HG03439 (cell line): ENCODE data around the gene HPS5.

Experiments
- ATAC-seq: cut with Tn5 transposase; IDR thresholded peaks from one replicate; pipeline ENCODE4 v1.9.1; 2021; ENCODE audit warnings: mild to moderate bottlenecking, moderate library complexity; ENCODE audit not compliant: unreplicated experiment

The HPS5 gene

DNA sequence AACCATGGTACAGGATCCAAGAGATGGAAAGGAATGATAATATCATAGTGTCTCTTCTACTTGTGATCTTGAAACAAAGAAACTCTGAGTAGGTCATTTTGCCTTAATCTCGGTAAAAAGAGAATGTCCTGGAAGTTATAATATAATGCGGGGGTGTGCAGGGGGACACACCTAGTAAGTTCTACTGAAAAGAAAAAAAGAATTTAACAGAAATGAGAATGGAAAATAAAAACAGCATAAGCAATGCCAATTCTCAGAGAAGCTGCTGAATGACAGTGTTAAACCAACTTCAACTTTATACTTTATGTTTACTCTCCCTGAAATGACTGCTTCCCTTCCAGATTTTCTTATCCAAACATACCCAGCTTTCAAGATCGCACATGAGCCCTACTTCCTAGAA, 2.0 kb downstream of the HPS5 start:
- no peak for ATAC-seq

GRCh38 chr11:18317551-18317950, 4.4 kb downstream of the HPS5 start:
- no peak for ATAC-seq

GRCh38 chr11:18315893-18316292, 6.0 kb downstream of the HPS5 start:
- no peak for ATAC-seq

DNA sequence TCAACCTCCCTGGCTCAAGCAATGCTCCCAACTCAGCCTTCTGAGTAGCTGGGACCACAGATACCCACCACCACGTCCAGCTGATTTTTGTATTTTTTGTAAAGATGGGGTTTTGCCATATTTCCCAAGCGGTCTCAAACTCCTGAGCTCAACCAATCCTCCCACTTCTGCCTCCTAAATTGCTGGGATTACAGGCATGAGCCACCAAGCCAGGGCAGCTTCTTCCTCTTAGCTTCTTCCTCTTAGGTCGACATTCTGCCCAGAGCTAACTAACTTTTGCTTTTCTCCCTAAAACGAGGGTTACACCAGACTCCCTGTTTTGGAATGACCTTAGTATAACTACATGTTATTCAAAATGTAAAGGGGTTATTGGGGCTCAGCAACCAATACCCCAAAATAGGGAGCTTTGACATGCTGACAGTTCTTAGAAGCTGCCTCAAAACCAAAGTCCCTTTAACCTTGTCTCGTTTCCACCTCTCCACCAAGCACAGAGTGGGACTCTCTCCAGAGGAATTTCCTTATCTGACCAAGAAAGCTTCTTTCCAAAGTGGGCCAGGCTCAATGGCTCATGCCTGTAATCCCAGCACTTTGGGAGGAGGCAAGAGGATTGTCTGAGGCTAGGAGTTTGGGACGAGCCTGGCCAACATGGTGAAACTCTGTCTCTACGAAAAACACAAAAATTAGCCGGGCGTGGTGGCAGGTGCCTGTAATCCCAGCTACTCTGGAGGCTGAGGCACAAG, 7.0 kb downstream of the HPS5 start:
- no peak for ATAC-seq

GRCh38 chr11:18313965-18314763, 7.8 kb downstream of the HPS5 start:
- no peak for ATAC-seq

GRCh38 chr11:18312663-18313420, 9.1 kb downstream of the HPS5 start:
- ATAC-seq: no peak

GRCh38 chr11:18312012-18312411, 9.9 kb downstream of the HPS5 start:
- ATAC-seq: no peak

GRCh38 chr11:18310800-18311340, 11.1 kb downstream of the HPS5 start:
- no peak for ATAC-seq

- no peak for ATAC-seq
Measured at GRCh38 chr11:18309691-18310090, 12.2 kb downstream of the HPS5 start.

- ATAC-seq: no peak
Measured at GRCh38 chr11:18308242-18308641, 13.7 kb downstream of the HPS5 start.

DNA sequence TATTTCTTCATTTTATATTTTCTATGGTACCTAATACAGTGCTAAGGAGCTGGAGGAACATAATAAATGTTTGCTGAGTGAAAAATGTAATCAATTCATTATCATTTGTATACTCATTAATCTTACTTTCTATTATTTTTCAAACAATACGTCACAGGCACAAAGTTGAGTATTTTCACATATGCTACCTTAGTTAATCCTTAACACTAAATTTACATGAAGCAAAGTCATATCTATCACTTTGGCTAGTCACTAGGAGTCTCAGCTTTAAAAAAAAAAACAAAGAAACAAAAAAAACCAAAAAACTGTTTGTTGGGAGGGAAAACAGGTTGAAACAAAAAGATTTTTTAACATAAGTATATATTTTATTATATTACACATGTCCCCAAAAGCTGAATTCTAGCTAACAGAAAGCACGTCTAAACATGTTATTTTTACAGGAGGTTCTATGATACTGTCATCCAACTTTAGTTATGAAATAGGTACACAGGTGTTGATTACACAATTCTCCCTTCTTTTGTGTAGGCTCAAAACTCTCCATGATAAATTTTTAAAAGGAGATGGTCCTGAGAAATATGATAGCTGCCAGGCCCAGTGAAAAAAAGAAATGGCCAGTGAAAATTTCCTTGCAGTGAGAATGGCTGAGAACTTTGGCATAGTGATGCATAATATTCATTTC, 14.3 kb downstream of the HPS5 start:
- ATAC-seq: no peak

GRCh38 chr11:18304745-18305144, 17.2 kb downstream of the HPS5 start:
- no peak for ATAC-seq

GRCh38 chr11:18299721-18300120, 22.2 kb downstream of the HPS5 start:
- no peak for ATAC-seq

DNA sequence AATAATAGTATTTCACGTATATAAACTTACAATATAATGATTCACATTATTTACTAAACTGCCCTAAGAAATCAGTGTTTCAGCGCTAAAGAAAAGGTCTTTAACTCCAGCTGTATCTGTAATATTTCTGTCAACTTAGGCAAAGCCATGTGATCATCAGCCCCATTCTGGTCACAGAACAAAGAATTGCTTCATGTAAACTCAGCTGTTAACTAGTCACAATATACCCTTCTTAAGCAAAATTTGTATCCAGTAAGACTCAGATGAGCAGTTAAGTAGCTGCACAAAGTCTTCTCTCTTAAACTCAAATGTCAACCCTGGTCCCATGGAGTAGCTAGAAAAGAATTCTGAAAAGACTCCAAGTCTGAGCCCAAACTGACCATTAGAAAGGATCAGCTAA, 26.6 kb downstream of the HPS5 start:
- ATAC-seq: no peak

DNA sequence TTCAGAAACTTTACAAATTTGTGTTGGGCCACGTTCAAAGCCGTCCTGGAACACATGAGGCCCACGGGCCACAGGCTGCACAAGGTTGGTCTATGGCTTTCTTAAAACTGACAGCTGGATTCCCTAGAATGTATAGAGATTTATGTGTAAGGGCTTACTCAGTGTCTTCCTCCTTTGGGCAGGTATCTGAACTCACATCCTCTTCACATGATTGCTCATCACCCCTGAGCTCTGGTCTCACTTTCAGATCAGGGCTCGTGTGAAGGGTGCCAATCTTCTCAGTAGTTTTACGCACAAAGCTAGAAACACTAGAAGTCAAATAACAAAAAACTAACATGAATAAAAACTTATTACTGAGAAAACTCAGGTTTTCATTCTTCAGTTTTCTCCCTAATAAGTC, 27.1 kb downstream of the HPS5 start:
- ATAC-seq: no peak

DNA sequence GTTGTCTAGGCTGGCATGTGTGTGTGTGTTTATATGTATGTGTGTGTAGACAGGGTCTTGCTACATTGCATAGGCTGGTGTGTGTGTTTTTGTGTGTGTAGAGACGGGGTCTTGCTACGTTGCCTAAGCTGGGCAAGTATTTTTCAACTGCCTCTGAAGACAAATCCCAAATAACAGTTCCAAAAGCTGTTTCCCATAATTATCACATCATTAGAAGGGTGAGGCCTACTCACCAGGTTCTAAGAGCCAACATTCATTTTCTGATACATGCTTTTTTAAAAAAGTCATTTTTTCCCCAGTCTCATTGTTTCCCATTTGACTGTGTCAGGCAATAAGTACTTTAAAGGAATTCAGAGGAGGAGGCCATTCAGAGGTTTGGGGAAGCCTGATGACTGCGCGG, 33.0 kb downstream of the HPS5 start:
- ATAC-seq: no peak

DNA sequence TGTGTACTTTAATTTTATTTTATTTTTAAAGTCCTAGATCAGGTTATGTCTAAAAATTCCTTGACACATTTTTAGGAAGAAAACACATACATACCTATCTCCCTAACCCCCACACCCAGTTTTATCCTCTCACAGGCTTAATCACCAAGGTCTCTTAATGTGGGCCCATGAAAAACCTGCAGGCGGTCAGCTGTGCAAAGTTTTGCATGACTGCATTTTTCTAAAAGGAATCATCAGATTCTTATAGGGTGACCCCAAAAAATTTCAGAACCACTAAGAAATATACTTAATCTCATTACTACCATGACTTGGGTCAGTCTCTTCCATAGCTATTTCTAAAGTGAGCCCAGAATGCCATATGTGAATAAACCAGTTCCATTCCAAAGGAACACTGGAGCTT, 36.1 kb downstream of the HPS5 start:
- ATAC-seq: no peak

DNA sequence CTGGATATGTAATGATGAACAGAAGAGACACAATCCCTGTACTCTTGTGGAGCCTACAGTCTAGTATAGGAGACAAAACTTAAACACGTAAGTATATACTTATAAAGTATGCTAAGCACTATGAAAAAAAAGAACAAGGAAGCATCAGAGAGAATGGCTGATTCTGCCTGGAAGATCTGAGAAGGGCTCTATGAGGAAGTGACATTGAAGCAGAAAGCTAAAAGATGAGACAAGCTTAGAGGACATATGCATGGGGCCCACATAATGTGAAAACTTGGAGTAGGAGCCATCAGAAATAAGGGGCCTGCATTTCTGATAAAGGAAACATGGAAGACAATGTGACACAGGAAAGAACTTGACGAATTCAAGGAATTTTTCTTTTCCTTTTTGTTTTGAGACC, 39.3 kb downstream of the HPS5 start:
- ATAC-seq: no peak

DNA sequence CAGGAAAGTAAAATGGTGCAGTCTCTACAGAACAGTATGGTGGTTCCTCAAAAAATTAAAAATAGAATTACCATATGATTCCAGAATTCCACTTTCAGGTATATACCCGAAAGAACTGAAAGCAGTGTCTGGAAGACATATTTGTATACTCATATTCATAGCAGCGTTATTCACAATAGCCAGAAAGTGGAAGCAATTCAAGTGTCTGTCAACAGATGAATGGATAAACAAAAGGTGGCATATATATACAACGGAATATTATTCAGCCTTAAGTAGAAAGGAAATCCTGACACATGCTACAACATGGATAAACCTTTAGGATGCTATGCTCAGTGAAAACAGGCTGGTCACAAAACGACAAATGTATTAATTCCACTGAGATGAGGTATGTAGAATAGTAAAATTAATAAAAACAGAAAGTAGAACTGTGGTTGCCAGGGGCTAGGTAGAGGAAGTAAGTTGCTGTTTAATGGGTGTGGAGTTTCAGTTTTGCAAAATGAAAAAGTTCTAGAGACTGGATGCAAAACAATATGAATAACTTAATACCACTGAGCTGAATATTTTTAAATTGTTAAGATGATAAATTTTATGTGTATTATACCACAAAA, 41.4 kb downstream of the HPS5 start:
- ATAC-seq: peak; percentile 87

GRCh38 chr11:18277565-18278271, 44.2 kb downstream of the HPS5 start:
- no peak for ATAC-seq
